Activated CD4-positive, CD25-positive, alpha-beta regulatory T cell treated with anti-CD3 and anti-CD28 coated beads, Interleukin-2, amount 50 U/mL, for 24 hours (primary cell): ENCODE measurements around the gene FBXO10.
"Not testable (repeated sequence)": the region's sequence is repeated elsewhere in the genome, so short reads cannot be mapped to it uniquely, and the experiment has no call there.

Source experiments
- ATAC-seq, 2 donors: fragments of 150-1000 bp; cut with Tn5 transposase; one replicate each; pipeline ENCODE4 v1.10.0; 2021; ENCODE audit warnings: mild to moderate bottlenecking in 1 of 2, moderate library complexity in 1 of 2

The FBXO10 gene

DNA sequence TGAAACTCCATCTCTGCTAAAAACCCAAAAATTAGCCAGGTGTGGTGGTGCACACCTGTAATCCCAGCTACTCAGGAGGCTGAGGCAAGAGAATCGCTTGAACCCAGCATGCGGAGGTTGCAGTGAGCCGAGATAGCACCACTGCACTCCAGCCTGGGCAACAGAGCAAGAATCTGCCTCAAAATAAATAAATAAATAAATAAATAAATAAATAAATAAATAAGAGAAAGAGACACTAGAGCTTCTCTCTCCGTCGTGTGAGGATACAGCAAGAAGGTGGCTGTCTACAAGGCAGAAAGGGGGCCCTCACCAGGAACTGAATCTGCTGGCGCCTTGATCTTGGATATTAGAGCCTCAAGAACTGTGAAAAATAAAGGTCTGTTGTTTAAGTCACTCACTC lies 102.2 kb downstream of the FBXO10 start:
- not testable (repeated sequence) for ATAC-seq

DNA sequence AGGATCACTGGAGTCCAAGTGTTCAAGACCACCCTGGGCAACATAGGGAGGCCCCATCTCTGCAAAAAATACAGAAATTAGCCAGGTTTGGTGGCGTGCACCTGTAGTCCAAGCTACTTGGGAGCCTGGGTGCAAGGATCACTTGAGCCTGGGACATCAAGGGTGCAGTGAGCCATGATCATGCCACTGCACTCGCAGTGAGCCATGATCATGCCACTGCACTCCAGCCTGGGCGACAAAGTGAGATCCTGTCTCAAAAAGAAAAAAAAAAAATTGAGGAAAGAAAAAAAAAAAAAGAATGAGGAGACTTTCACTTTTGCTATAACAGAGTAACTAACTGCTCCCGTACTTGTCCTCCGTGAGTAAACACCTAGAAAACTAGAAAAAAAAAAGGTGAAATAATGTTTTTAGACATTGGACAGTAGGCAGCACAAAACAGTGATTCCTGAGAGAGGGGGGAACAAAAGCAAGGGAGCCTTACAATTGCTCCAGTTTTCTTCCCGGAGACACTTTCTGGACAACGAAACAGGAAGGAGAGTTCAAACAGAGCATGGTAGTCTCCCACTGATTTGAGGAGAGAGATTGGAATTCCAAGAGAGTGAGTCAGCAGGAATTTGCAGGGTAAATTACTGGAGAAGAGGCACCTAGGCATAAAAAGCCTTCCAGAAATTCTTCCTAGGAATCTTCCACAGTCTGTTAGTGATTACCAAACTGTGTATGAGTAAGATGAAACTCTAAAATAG lies 104.1 kb downstream of the FBXO10 start:
- ATAC-seq, result no peak

DNA sequence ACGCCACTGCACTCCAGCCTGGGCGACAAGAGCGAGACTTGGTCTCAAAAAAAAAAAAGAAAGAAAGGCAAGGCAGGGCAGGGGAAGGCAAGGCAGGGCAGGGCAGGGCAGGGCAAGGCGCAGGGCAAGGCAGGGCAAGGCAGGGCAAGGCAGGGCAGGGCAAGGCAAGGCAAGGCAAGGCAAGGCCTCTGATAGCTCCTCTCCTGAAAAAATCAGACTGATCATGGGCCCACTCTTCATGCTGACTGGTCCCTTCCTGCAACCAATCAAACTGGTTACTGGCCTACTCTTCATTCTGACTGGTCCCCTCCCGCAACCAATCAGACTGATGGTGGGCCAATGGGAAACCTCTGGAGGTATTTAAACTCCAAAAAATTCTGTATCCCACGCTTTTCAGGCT lies 107.6 kb downstream of the FBXO10 start:
- no peak for ATAC-seq

DNA sequence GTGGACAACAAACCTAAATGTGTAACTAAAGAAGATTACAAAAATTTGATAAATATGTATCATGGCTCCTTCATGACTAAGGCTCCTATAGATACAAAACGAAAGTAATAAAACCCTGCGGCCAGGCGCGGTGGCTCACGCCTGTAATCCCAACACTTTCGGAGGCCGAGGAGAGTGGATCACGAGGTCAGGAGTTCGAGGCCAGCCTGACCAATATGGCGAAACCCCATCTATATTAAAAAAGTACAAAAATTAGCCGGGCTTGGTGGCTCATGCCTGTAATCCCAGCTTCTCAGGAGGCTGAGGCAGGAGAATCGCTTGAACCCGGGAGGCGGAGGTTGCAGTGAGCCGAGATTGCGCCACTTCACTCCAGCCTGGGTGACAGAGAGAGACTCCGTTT lies 108.7 kb downstream of the FBXO10 start:
- not testable (repeated sequence) for ATAC-seq

DNA sequence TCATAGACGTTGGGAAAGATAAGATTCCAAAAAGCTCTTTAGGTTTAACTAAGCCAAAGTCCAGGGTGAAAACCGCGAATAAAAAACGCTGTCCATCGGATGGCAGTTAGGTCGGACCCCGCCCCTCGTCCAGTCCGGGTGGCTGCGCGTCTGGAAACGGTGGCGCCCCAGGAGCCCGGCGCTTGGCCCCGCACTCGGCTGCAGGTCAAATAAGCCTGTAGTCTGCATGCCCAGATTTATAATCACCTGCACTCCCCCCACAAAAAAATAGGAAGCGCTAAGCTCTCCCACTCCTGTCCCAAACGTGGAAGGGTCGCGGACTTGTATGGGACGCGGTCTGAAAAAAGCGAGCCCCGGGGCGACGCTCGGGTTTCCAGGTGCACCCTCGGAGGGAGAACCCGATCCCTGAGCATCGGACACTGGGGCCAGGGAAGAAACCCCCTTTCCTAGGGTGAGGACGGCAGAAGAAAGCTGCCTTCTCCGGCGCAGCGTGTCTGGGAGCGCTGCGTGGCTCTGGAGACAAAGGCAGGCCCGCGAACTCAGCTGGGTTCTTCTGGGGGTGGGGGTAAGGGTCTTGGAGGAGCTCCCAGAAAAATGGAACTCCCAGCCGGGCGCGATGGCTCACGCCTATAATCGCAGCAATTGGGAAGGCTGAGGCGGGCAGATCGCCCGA lies 110.0 kb downstream of the FBXO10 start:
- ATAC-seq, result no peak

DNA sequence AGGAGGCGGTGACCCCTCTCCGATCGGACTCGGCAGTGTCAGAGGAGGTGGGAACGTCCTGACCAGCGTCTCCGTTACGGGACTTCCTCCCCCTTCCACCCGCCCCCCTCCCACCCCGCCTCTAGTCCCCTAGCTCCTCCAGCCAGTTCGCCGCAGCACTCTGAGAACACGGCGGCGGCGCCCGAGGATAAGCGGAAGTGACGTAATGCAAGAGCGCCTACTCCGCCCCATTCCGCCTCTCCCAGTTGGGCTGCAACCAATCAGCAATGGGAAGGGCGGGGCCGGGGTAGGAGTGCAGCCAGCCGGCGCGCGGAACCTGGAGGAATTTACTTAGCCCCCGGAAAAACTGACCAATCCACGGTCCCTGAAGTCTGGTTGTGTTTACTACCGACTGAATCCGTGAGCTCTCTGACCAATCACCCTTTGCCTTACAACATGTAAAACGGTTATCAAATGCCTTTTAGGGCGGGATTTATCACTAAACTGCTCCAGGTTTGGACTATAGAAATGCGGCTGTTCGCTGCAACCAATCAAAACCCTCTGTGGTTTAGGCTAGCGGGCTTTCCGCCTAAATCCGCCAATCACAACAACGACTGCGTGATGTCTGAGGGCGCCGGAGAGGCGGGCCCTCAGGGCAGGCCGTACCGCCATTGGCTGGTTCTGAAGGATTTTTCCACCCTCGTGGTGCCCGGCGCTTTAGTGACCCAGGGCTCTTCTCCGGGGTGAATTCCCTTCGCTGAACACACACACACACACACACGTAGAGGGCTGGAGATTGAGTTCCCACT lies 110.7 kb downstream of the FBXO10 start, which contains the start of gene ZBTB5:
Gene ZBTB5 (minus strand): TSS at position 202 of the 788 bp plus-strand sequence. CDS start 22,899 bp downstream, outside the sequence.
- ATAC-seq, result peak; percentile 84 to 87

DNA sequence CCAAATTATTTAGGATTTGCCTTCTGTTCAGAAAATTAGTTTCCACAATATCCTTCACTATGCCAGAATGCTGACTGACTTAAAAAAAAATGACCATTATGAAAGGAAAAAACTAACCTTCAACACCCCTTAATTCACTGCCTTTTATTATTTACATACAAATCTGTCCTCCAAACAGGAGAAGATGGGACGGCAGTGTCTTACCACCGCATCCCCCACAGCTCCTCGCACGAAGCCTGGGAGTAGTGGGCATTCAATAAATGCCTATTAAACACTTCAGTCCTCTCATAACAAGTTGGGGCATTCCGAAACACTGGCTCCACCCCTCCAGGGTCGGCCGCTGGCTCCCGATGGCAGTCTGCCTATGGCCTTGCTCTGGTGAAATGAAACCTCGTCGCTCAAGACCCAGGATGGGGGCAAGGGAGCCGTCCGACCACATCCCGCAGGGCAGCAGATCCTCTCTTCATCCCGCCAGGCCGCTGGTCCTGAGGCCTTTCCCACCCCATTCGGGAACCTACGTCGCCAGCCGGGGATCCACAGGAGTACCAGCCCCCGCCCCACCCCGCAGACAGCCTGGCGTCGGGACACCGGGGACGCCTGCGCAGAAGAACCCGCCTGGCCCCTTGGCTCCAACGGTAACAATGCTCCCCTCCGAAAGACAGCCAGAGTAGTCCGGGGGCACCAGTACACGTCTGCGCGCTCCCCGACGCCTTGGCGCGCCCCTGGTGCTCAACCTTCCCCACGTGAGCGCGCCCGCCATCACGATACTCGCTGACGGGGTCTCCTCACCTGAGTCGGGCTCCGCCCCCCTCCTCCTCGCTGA lies 111.5 kb downstream of the FBXO10 start:
- peak; percentile 34 to 39 for ATAC-seq

DNA sequence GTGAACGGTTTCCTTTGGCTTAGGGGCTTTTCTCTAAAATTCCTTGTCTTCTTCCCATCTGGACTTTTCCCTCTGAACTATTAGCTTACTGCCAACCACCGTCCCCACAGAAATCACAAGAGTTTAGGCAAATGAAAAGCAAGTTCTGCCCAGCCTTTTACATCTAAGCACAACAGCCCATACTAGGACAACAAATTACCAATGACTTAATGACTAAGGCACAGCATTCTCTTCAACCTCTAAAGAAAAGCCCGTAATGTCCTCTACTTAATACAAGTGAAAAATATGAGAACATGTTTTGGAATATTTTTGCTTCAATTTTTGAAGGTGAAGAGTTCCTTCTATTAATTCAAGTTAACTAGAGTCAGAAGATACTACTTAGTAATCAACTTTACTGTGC lies 112.2 kb downstream of the FBXO10 start:
- ATAC-seq, result no peak
